SK-N-MC (cell line): ENCODE measurements around the gene CDC42BPG.

Source experiments
- EZH2 ChIP-seq: fragments of 200-600 bp; sonication (generic); IDR thresholded peaks from one replicate; pipeline ENCODE4 v1.6.1; 2017; ENCODE audit warnings: antibody characterized with exemption
- FOXP2 ChIP-seq: optimal IDR thresholded peaks from 2 replicates; pipeline ENCODE3; 2011; ENCODE audit warnings: mild to moderate bottlenecking, moderate library complexity; ENCODE audit not compliant: insufficient read depth; ENCODE audit errors: extremely low read length, control extremely low read depth
- POLR2AphosphoS5 ChIP-seq: IDR thresholded peaks from 2 replicates; pipeline ENCODE4 v1.6.1; 2012; ENCODE audit warnings: mild to moderate bottlenecking, low read depth, low read length, borderline replicate concordance

DNA sequence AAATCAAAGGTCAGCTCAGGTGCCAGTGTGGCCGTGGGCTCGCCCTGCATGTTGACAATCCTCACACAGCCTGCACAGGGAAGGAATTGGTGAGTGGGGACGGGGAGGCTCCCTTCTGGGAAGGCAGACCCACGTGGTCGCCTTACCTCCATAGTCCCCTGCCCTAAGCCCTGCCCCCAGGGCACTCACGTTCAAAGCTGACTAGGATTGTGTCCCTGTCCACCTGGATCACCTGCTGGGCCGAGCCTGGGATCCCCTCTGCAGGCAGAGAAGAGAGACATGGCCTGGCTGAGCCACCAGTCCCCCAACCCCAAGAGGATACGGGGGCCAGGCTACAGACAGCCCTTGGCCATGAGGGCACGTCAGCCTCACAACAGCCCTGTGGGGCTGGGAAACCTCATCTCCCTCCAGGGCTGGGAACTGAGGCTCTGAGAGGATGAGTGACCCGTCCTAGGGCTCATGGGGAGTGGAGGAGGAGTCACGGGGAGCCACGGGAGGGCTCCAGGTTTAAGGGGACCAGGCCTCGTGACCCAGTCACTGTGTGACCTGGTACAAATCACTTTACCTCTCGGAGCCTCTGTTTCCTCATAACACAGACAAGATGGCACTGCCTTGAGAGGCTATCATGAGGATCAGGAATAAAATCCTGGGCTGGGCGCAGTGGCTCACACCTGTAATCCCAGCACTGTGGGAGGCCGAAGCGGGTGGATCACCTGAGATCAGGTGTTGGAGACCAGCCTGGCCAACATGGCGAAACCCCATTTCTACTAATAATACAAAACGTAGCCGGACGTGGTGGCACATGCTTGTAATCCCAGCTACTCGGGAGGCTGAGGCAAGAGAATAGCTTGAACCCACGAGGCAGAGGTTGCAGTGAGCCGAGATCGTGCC is 54.0 kb downstream of the CDC42BPG start:
- TF ChIP-seq POLR2AphosphoS5 (no peak), EZH2 (no peak), FOXP2 (no peak)
